HFFc6 (cell line): ENCODE measurements around the gene HMGXB3. TPM values are rescaled to one million over a fixed set of nuclear protein-coding genes. Genes with fewer than 3 reads are reported as not detected.

Experiments used
- DNase-seq: peaks from one replicate; pipeline ENCODE4 v3.0.0-alpha.2; 2018
- H3K27ac Mint-ChIP-seq: 2 replicates; pipeline ENCODE4 v1.8.0; 2020; ENCODE audit warnings: mild to moderate bottlenecking, mixed read lengths
- H3K27me3 Mint-ChIP-seq: 2 replicates; pipeline ENCODE4 v1.8.0; 2021; ENCODE audit warnings: mild to moderate bottlenecking, moderate library complexity, mixed read lengths; ENCODE audit not compliant: insufficient read depth
- H3K36me3 Mint-ChIP-seq: 2 replicates; pipeline ENCODE4 v1.8.0; 2021; ENCODE audit warnings: low read depth, mixed read lengths
- H3K4me1 Mint-ChIP-seq: 2 replicates; pipeline ENCODE4 v1.8.0; 2020; ENCODE audit warnings: low read depth, mixed read lengths
- H3K4me3 Mint-ChIP-seq: 2 replicates; pipeline ENCODE4 v1.8.0; 2020; ENCODE audit warnings: mild to moderate bottlenecking, moderate library complexity, mixed read lengths
- H3K9me3 Mint-ChIP-seq: 2 replicates; pipeline ENCODE4 v1.8.0; 2020; ENCODE audit warnings: mild to moderate bottlenecking, mixed read lengths
- CTCF ChIP-seq: fragments of 200-600 bp; sonication (generic); IDR thresholded peaks from 2 replicates; pipeline ENCODE4 v1.5.0; 2021; ENCODE audit warnings: antibody characterized with exemption, mild to moderate bottlenecking
- total RNA-seq, 6 experiments: library from RNA; stranded (reverse); fragmentation: NEBNext Ultra II Directional; extraction: Animal tissue kit (Norgen Biotek cat#: 25700); gene quantifications; 2 replicates in 1 of 6; 3 replicates in 5 of 6; pipeline ENCODE4 v1.2.3, GENCODE V29; 2021

Gene HMGXB3
- total RNA-seq, 6 experiments from 2014 or later: 38.2 to 42.5 (median 40.5) TPM

- TF ChIP-seq CTCF: no peak
- Mint-ChIP-seq H3K4me3 (no peak overlapping the region), H3K36me3 (no peaks in the 10 kb centered on the region), H3K27me3 (peaks cover 2% of the 10 kb centered on the region; the same call in 1 of the 2 replicates), H3K4me1 (peaks cover 11% of the 10 kb centered on the region), H3K9me3 (no peaks in the 10 kb centered on the region), H3K27ac (no peak overlapping the region)
- no peak for DNase-seq
These were observed 84.8 kb downstream of the HMGXB3 start for GRCh38 chr5:150085191-150085912.

DNA sequence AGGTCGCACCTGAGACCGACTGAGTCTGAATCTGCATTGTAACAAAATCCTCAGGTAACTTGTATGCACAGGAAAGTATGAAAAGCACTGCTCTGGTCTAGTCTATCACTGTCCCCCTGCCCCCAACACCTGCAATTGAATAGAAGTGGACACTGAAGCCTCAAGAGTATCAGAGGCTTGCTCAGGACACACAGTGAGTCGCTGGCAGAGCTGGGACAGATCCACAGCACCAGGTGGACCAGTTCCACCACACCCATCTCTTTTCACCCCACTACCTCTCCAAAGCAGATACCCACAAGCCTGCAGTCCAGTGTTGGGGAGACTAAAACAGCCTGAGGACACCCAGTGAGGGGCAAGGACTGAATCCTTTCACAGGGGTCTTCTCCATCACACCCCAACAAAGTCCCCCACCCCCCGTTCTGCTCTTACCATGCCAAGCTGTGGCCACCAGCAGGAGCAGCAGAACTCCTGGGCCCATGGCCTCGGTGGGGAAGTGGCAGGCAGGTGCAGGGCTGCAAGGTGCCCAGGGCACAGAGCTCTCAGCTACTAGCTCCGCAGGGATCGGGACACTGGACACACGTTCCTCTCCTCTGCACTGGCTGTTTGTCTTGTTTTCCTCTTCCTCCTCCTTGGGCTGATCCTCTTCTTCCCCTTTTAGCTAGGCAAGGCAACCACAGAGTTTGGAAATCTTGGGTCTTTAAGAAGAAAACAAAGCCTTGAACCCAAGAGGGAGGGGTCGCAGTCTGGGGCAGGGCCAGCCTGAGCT lies 85.6 kb downstream of the HMGXB3 start, which contains the start of gene CSF1R:
CSF1R (minus strand) TSS at position 605 of the 766 bp plus-strand sequence; CDS start at position 478, 127 bp downstream.
- H3K9me3 Mint-ChIP-seq: no peaks in the 10 kb centered on the region
- no peak within 1 kb of the TSS for H3K4me3 Mint-ChIP-seq
- TF ChIP-seq CTCF: no peak
- H3K4me1 Mint-ChIP-seq: peaks cover 11% of the 10 kb centered on the region
- H3K27ac Mint-ChIP-seq: no peak within 1 kb of the TSS
- peaks cover 2% of the 10 kb centered on the region; the same call in 1 of the 2 replicates for H3K27me3 Mint-ChIP-seq
- H3K36me3 Mint-ChIP-seq: no peaks in the 10 kb centered on the region
- no peak for DNase-seq

DNA sequence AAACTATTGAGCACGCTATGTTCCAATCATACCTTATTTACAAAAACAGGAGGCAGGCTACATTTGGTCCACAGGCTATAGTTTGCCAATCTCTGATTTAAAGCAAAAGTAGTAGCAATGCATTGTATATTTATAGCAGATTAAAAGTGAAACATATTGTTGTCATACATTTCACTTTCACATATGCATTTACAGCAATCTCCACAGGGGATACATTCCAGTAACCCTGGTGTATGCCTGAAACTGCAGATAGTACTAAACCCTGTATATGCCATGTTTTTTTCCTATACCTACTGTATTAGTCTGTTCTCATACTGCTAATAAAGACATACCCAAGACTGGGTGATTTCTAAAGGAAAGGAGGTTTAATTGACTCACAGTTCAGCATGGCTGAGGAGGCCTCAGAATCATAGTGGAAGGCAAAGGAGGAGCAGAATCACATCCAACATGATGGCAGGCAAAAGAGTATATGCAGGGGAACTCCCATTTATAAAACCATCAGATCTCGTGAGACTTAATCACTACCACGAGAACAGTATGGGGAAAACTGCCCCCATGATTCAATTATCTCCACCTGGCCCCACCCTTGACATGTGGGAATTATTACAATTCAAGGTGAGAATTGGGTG lies 91.7 kb downstream of the HMGXB3 start:
- Mint-ChIP-seq H3K27me3 (no peaks in the 10 kb centered on the region), H3K4me1 (no peaks in the 10 kb centered on the region), H3K36me3 (no peaks in the 10 kb centered on the region)

DNA sequence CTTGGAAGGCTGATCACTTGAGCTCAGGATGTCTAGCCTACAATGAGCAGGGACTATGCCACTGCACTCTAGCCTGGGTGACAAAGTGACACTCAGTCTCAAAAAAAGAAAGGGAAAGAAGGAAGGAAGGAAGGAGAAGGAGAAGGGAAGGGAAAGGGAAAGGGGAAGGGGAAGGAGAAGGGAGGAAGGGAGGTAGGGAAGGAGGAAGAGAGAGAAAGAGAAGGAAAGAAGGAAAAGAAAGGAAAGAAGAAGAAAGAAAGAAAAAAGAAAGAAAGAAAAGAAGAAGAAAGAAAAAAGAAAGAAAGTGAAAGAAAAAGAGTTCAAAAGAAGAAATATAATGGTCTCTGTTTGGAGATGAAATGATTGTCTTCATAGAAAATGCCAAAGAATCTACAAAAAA lies 96.6 kb downstream of the HMGXB3 start:
- H3K36me3 Mint-ChIP-seq: no peaks in the 10 kb centered on the region
- no peak overlapping the region for H3K27ac Mint-ChIP-seq
- no peak for DNase-seq
- H3K4me3 Mint-ChIP-seq: no peak overlapping the region
- no peaks in the 10 kb centered on the region for H3K4me1 Mint-ChIP-seq
- H3K27me3 Mint-ChIP-seq: no peaks in the 10 kb centered on the region; the same call in 1 of the 2 replicates
- no peaks in the 10 kb centered on the region for H3K9me3 Mint-ChIP-seq
- TF ChIP-seq CTCF: no peak

More for the DNA sequence above, 91.7 kb downstream of the HMGXB3 start:
- no peak overlapping the region for H3K27ac Mint-ChIP-seq
- no peaks in the 10 kb centered on the region for H3K9me3 Mint-ChIP-seq
- no peak for TF ChIP-seq CTCF
- no peak for DNase-seq
- H3K4me3 Mint-ChIP-seq: no peak overlapping the region

GRCh38 chr5:150101023-150101422 lies 100.5 kb downstream of the HMGXB3 start:
- Mint-ChIP-seq H3K4me3 (no peak overlapping the region), H3K36me3 (no peaks in the 10 kb centered on the region), H3K27me3 (no peaks in the 10 kb centered on the region; the same call in none of the 2 replicates), H3K9me3 (no peaks in the 10 kb centered on the region), H3K27ac (no peak overlapping the region), H3K4me1 (no peaks in the 10 kb centered on the region)
- TF ChIP-seq CTCF: no peak
- DNase-seq: no peak

Other genes with a start within 250 kb of the HMGXB3 start
- not detected for gene PDE6A, start 55.9 kb upstream of the HMGXB3 start, total RNA-seq
- gene SLC26A2, start 40.0 kb upstream of the HMGXB3 start, total RNA-seq: 10 to 100 TPM in 5 of 6 experiments, 1 to 10 TPM in 1; 9.5 to 12.9 (median 11.4) TPM
- gene TIGD6, start 85 bp upstream of the HMGXB3 start, total RNA-seq: 1 to 10 TPM; 6.6 to 7.5 (median 7.2) TPM
- gene CSF1R, start 85.8 kb downstream of the HMGXB3 start, total RNA-seq: 1 to 10 TPM in 2 of 6 experiments, under 1 TPM in 4; 0.26 to 1.5 (median 0.78) TPM
- gene PDGFRB, start 155.1 kb downstream of the HMGXB3 start, total RNA-seq: 100 to 1,000 TPM; 137 to 208 (median 180) TPM
- under 1 TPM in 1 of 6 experiments, not detected in 5; 0.11 TPM for gene CDX1, start 166.0 kb downstream of the HMGXB3 start, total RNA-seq
- gene SLC6A7, start 189.3 kb downstream of the HMGXB3 start, total RNA-seq: not detected